Stomach (tissue), 4 donors: ENCODE results near the gene C11orf86.

Experiments used
- EP300 ChIP-seq: sonication (generic); formaldehyde crosslinking; IDR thresholded peaks from one replicate; pipeline ENCODE4 v1.6.1; 2017; ENCODE audit warnings: antibody characterized with exemption
- POLR2A ChIP-seq, 4 donors: fragments of 450-650 bp; IDR thresholded peaks; one replicate each; pipeline ENCODE4 v1.6.1; 2016; ENCODE audit warnings: antibody characterized with exemption in 4 of 4, control low read depth in 2 of 4, mild to moderate bottlenecking in 1 of 4, moderate library complexity in 1 of 4
- POLR2AphosphoS5 ChIP-seq, 3 donors: sonication (generic); formaldehyde crosslinking; IDR thresholded peaks; one replicate each; pipeline ENCODE4 v1.6.1; 2016; ENCODE audit warnings: antibody characterized with exemption in 3 of 3
- TF ChIP-seq, protein P1 (sequence below), 7 experiments: fragments of 450-650 bp in 4 of 7; fragments of 200-600 bp in 3 of 7; sonication (generic) in 3 of 7; IDR thresholded peaks; one replicate each; pipeline ENCODE4 v1.5.1; 2016 to 2019; ENCODE audit warnings: antibody characterized with exemption in 7 of 7, control low read depth in 2 of 7, mild to moderate bottlenecking in 1 of 7

DNA sequence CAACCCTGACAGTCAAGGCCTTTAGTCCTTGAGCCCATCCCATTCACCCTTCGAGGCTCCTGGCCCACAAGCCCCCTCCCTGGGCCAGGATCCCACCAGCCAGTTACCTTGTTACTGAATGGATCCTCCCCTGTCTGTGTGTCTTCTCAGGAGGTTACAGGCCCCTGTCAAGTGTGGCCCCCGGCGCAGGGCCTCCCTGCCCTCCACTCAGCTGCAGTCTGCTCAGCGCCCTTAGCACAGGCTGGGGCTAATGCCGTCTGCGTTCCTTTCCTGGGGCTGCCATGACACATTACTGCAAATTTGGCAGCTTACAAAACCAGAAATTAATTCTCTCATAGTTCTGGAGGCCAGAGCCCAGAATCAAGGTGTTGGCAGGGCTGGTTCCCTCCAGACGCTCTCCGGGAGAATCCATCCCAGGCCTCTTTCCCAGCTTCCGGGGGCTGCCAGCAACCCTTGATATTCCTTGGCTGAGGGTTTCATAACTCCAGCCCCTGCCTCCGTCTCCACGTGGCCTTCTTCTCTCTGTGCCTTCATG is 38.5 kb downstream of the C11orf86 start:
- TF ChIP-seq, protein P1, sequence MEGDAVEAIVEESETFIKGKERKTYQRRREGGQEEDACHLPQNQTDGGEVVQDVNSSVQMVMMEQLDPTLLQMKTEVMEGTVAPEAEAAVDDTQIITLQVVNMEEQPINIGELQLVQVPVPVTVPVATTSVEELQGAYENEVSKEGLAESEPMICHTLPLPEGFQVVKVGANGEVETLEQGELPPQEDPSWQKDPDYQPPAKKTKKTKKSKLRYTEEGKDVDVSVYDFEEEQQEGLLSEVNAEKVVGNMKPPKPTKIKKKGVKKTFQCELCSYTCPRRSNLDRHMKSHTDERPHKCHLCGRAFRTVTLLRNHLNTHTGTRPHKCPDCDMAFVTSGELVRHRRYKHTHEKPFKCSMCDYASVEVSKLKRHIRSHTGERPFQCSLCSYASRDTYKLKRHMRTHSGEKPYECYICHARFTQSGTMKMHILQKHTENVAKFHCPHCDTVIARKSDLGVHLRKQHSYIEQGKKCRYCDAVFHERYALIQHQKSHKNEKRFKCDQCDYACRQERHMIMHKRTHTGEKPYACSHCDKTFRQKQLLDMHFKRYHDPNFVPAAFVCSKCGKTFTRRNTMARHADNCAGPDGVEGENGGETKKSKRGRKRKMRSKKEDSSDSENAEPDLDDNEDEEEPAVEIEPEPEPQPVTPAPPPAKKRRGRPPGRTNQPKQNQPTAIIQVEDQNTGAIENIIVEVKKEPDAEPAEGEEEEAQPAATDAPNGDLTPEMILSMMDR (IDR thresholded peaks at IDR 0.05) = no peak
- TF ChIP-seq EP300 (no peak), POLR2AphosphoS5 (IDR thresholded peaks at IDR 0.05) (no peak), POLR2A (IDR thresholded peaks at IDR 0.05) (no peak)
